Neural progenitor cell (in vitro differentiated cells): ENCODE results near the gene SMIM28. TPM values are rescaled to one million over a fixed set of nuclear protein-coding genes. Genes with fewer than 3 reads are reported as not detected.

ENCODE experiments used
- DNase-seq: peaks from one replicate; pipeline ENCODE4 v3.0.0-alpha.2; 2016; ENCODE audit warnings: low spot score
- H2AFZ ChIP-seq: fragments of 200-600 bp; sonication (generic); replicated peaks from 2 replicates; pipeline ENCODE4 v1.6.1; 2016; ENCODE audit warnings: antibody characterized with exemption
- H3F3A ChIP-seq: fragments of 200-600 bp; sonication (generic); 2 replicates; pipeline ENCODE4 v1.6.1; 2016; ENCODE audit warnings: antibody characterized with exemption, low read depth
- H3K27ac ChIP-seq: fragments of 200-600 bp; sonication (generic); 2 replicates; pipeline ENCODE4 v1.5.1; 2016; ENCODE audit warnings: mild to moderate bottlenecking
- H3K27me3 ChIP-seq: fragments of 200-600 bp; sonication (generic); 2 replicates; pipeline ENCODE4 v1.6.1; 2016; ENCODE audit warnings: mild to moderate bottlenecking, moderate library complexity
- H3K36me3 ChIP-seq: fragments of 200-600 bp; sonication (generic); 2 replicates; pipeline ENCODE4 v1.5.1; 2016
- H3K4me1 ChIP-seq: fragments of 200-600 bp; sonication (generic); 2 replicates; pipeline ENCODE4 v1.6.1; 2016; ENCODE audit warnings: mixed run types
- H3K4me2 ChIP-seq: fragments of 200-600 bp; sonication (generic); 2 replicates; pipeline ENCODE4 v1.6.1; 2016
- H3K4me3 ChIP-seq: fragments of 200-600 bp; sonication (generic); 2 replicates; pipeline ENCODE4 v1.5.1; 2016
- H3K79me2 ChIP-seq: fragments of 200-600 bp; sonication (generic); 2 replicates; pipeline ENCODE4 v1.6.1; 2016; ENCODE audit warnings: low read depth
- H3K9ac ChIP-seq: fragments of 200-600 bp; sonication (generic); 2 replicates; pipeline ENCODE4 v1.6.1; 2016
- H3K9me3 ChIP-seq: fragments of 200-600 bp; sonication (generic); 2 replicates; pipeline ENCODE4 v1.5.1; 2016; ENCODE audit warnings: low read depth
- H4K20me1 ChIP-seq: fragments of 200-600 bp; sonication (generic); 2 replicates; pipeline ENCODE4 v1.6.1; 2016; ENCODE audit warnings: low read depth
- H3K27ac Mint-ChIP-seq: 3 replicates; pipeline ENCODE4 v1.8.0; 2021; ENCODE audit warnings: mixed read lengths
- H3K27me3 Mint-ChIP-seq: 2 replicates; pipeline ENCODE4 v1.8.0; 2022; ENCODE audit warnings: low read depth, mild to moderate bottlenecking, inconsistent platforms, moderate library complexity, mixed read lengths; ENCODE audit not compliant: insufficient read depth
- H3K36me3 Mint-ChIP-seq: 3 replicates; pipeline ENCODE4 v1.8.0; 2021; ENCODE audit warnings: mixed read lengths
- H3K4me1 Mint-ChIP-seq: 3 replicates; pipeline ENCODE4 v1.8.0; 2021; ENCODE audit warnings: mixed read lengths
- H3K4me3 Mint-ChIP-seq: 3 replicates; pipeline ENCODE4 v1.8.0; 2021; ENCODE audit warnings: mild to moderate bottlenecking, moderate library complexity, mixed read lengths
- H3K9me3 Mint-ChIP-seq: 3 replicates; pipeline ENCODE4 v1.8.0; 2020; ENCODE audit warnings: mixed read lengths
- CTCF ChIP-seq: fragments of 200-600 bp; sonication (generic); IDR thresholded peaks from 2 replicates; pipeline ENCODE4 v1.5.1; 2017; ENCODE audit warnings: antibody characterized with exemption, mild to moderate bottlenecking
- EZH2 ChIP-seq: fragments of 200-600 bp; sonication (generic); IDR thresholded peaks from 2 replicates; pipeline ENCODE4 v1.6.1; 2017; ENCODE audit warnings: antibody characterized with exemption, mild to moderate bottlenecking, moderate library complexity
- EZH2phosphoT487 ChIP-seq: fragments of 200-600 bp; sonication (generic); IDR thresholded peaks from 2 replicates; pipeline ENCODE4 v1.6.1; 2017; ENCODE audit warnings: antibody characterized with exemption
- total RNA-seq: library from RNA; depleted of rRNA; stranded (reverse); fragments of >200 nt; gene quantifications from 2 replicates; pipeline ENCODE4 v1.2.3, GENCODE V29; 2015; ENCODE audit warnings: low replicate concordance

SMIM28 gene
- total RNA-seq, 1 donor from 2014 or later: not detected

- no peak overlapping the region for H3K4me2 ChIP-seq
- no peaks in the 10 kb centered on the region for H3K9me3 ChIP-seq
- no peaks in the 10 kb centered on the region for H3K36me3 ChIP-seq
- H3K27me3 ChIP-seq: no peaks in the 10 kb centered on the region
- no peaks in the 10 kb centered on the region for H3F3A ChIP-seq
- no peak for DNase-seq
- Mint-ChIP-seq H3K4me1 (no peaks in the 10 kb centered on the region), H3K27ac (no peak overlapping the region), H3K36me3 (no peaks in the 10 kb centered on the region), H3K9me3 (no peaks in the 10 kb centered on the region), H3K4me3 (no peak overlapping the region), H3K27me3 (no peaks in the 10 kb centered on the region)
- no peak overlapping the region for H3K9ac ChIP-seq
- no peak for TF ChIP-seq EZH2phosphoT487
- TF ChIP-seq EZH2: no peak
- no peak for TF ChIP-seq CTCF
- H3K4me3 ChIP-seq: no peak overlapping the region
- no peak overlapping the region for H2AFZ ChIP-seq
- no peaks in the 10 kb centered on the region for H3K4me1 ChIP-seq
- H3K27ac ChIP-seq: no peak overlapping the region
- no peaks in the 10 kb centered on the region for H3K79me2 ChIP-seq
- H4K20me1 ChIP-seq: no peaks in the 10 kb centered on the region
These were observed 19.0 kb downstream of the SMIM28 start for GRCh38 chr6:138396709-138397108.

GRCh38 chr6:138397128-138398122 lies 19.7 kb downstream of the SMIM28 start:
- H3K79me2 ChIP-seq: no peaks in the 10 kb centered on the region
- H2AFZ ChIP-seq: no peak overlapping the region
- H3K27ac Mint-ChIP-seq: no peak overlapping the region
- no peaks in the 10 kb centered on the region for H3F3A ChIP-seq
- no peak overlapping the region for H3K27ac ChIP-seq
- H3K9me3 Mint-ChIP-seq: no peaks in the 10 kb centered on the region
- H3K36me3 Mint-ChIP-seq: no peaks in the 10 kb centered on the region
- H3K27me3 Mint-ChIP-seq: no peaks in the 10 kb centered on the region
- no peak overlapping the region for H3K9ac ChIP-seq
- no peaks in the 10 kb centered on the region for H3K36me3 ChIP-seq
- DNase-seq: no peak
- H3K9me3 ChIP-seq: no peaks in the 10 kb centered on the region
- no peaks in the 10 kb centered on the region for H4K20me1 ChIP-seq
- H3K4me3 ChIP-seq: no peak overlapping the region
- TF ChIP-seq EZH2phosphoT487 (no peak), CTCF (no peak), EZH2 (no peak)
- H3K4me1 ChIP-seq: no peaks in the 10 kb centered on the region
- H3K4me1 Mint-ChIP-seq: peaks cover 3% of the 10 kb centered on the region
- H3K27me3 ChIP-seq: no peaks in the 10 kb centered on the region
- no peak overlapping the region for H3K4me3 Mint-ChIP-seq
- H3K4me2 ChIP-seq: no peak overlapping the region

GRCh38 chr6:138400326-138400725 lies 22.6 kb downstream of the SMIM28 start:
- Mint-ChIP-seq H3K27ac (no peak overlapping the region), H3K4me1 (peaks cover 8% of the 10 kb centered on the region)

More at GRCh38 chr6:138400326-138400725, 22.6 kb downstream of the SMIM28 start:
- Mint-ChIP-seq H3K27me3 (no peaks in the 10 kb centered on the region), H3K9me3 (no peaks in the 10 kb centered on the region), H3K36me3 (no peaks in the 10 kb centered on the region), H3K4me3 (no peak overlapping the region)
- Histone ChIP-seq H3K79me2 (peaks cover 8% of the 10 kb centered on the region), H3K4me2 (no peak overlapping the region), H3K27me3 (no peaks in the 10 kb centered on the region), H3K4me3 (no peak overlapping the region), H4K20me1 (no peaks in the 10 kb centered on the region), H3K36me3 (no peaks in the 10 kb centered on the region), H2AFZ (no peak overlapping the region), H3K4me1 (no peaks in the 10 kb centered on the region), H3K9ac (no peak overlapping the region), H3F3A (no peaks in the 10 kb centered on the region), H3K27ac (no peak overlapping the region), H3K9me3 (no peaks in the 10 kb centered on the region)
- DNase-seq: no peak
- TF ChIP-seq CTCF (no peak), EZH2phosphoT487 (no peak), EZH2 (no peak)
